IPS-15b (cell line): ENCODE measurements around the gene COBL.
A peak's percentile ranks its signal among the peaks of the same experiment; 100 is the strongest.

Experiments
- H3K27me3 ChIP-seq: one replicate; pipeline ENCODE4 v1.6.1; 2013; ENCODE audit warnings: low read length; ENCODE audit not compliant: control insufficient read depth, insufficient read depth
- H3K36me3 ChIP-seq: one replicate; pipeline ENCODE4 v1.6.1; 2013; ENCODE audit warnings: low read length; ENCODE audit not compliant: control insufficient read depth, insufficient read depth
- H3K4me1 ChIP-seq: one replicate; pipeline ENCODE4 v1.6.1; 2013; ENCODE audit warnings: mild to moderate bottlenecking, low read length; ENCODE audit not compliant: control insufficient read depth, insufficient read depth
- H3K4me3 ChIP-seq: one replicate; pipeline ENCODE4 v1.5.1; 2013; ENCODE audit warnings: low read depth, low read length
- H3K9ac ChIP-seq: one replicate; pipeline ENCODE4 v1.6.1; 2013; ENCODE audit warnings: low read depth, mild to moderate bottlenecking, low read length
- H3K9me3 ChIP-seq: one replicate; pipeline ENCODE4 v1.6.1; 2013; ENCODE audit warnings: mild to moderate bottlenecking, low read length; ENCODE audit not compliant: control insufficient read depth, insufficient read depth

COBL gene

DNA sequence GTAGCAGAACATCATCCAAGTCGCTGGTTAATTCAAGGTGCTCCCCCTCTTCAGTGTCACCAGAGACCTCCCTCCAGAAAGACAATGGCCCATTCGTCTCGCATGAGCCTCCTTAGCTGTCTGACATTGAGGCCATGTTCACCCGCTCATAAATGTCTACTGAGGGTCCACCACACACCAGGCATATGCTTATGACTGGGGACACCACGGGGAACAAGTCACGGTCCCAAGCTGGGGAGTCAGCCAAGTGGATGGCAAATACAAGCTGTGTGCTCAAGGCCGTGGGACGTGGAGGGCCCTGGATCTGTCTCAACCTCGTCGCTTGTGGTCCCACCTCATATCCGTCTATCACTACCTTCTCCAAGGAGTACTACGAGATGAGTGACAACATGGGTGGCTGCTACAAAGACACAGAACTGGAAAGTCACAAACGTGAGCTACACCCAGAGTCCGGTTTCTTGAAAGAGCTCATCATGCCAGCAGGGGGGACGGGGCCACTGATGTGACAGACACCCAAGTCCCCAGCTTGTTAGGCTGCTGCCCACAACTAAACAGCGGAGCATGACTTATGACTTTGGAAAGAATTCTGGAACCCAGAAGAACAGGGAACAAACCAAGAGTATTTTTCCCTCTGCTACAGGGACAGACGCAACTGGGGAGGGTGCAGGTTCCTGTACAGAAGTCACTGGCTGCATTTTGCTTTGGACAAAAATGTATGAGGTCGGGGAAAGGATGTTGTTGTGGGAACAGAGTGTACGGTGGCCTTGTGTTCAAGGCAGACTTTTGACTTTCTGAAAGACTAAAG, 189.6 kb downstream of the COBL start:
- Histone ChIP-seq H3K27me3 (no peaks in the 10 kb centered on the region), H3K4me3 (no peak overlapping the region), H3K4me1 (peaks cover 2% of the 10 kb centered on the region), H3K36me3 (peaks cover 6% of the 10 kb centered on the region), H3K9ac (no peak overlapping the region), H3K9me3 (no peaks in the 10 kb centered on the region)

GRCh38 chr7:51126324-51126723, 190.3 kb downstream of the COBL start:
- H3K9me3 ChIP-seq: no peaks in the 10 kb centered on the region
- H3K27me3 ChIP-seq: no peaks in the 10 kb centered on the region
- no peak overlapping the region for H3K4me3 ChIP-seq
- H3K9ac ChIP-seq: no peak overlapping the region
- H3K36me3 ChIP-seq: peaks cover 6% of the 10 kb centered on the region
- H3K4me1 ChIP-seq: peaks cover 2% of the 10 kb centered on the region

- Histone ChIP-seq H3K9me3 (no peaks in the 10 kb centered on the region), H3K4me3 (no peak overlapping the region), H3K27me3 (no peaks in the 10 kb centered on the region), H3K4me1 (no peaks in the 10 kb centered on the region), H3K9ac (no peak overlapping the region), H3K36me3 (peaks cover 4% of the 10 kb centered on the region)
These were observed 192.3 kb downstream of the COBL start for GRCh38 chr7:51124321-51124720.

DNA sequence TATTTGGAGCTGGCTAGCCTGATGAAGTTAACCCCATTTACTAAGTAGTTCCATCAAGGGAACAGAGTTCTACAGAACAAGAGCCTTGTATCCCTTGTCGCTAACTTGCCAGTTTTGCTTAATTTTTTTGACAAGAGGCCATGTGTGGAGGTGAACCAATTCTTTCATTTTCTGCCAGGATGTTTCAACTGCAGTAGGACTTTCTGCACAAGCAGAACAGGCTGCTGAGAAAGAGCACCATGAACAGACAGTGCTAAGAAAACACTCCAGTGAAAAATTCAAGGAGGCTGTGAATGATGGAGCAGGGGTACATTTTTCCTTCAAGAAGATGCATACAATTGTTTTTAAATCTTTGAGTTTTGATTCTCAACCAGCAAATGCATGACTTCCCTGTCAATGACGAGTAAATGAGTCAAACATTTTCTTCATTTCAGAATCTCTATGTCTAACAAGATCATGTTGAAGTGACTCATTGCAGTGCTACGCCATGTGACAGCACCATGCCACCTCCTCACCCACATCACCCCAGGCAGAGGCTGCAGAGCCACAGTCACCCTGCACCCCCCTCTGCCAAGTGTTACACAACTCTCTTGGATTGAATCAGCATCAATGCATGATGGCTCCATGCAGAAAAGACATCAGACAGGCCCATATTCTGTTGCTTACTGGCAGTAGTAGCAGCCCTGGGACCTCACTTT, 193.1 kb downstream of the COBL start:
- Histone ChIP-seq H3K9me3 (no peaks in the 10 kb centered on the region), H3K4me1 (no peaks in the 10 kb centered on the region), H3K27me3 (no peaks in the 10 kb centered on the region), H3K4me3 (no peak overlapping the region), H3K9ac (no peak overlapping the region), H3K36me3 (no peaks in the 10 kb centered on the region)

- no peaks in the 10 kb centered on the region for H3K4me1 ChIP-seq
- H3K9ac ChIP-seq: peak overlapping the region; percentile 8
- no peaks in the 10 kb centered on the region for H3K9me3 ChIP-seq
- no peaks in the 10 kb centered on the region for H3K36me3 ChIP-seq
- no peak overlapping the region for H3K4me3 ChIP-seq
- no peaks in the 10 kb centered on the region for H3K27me3 ChIP-seq
These were observed 194.6 kb downstream of the COBL start for GRCh38 chr7:51121931-51122425.

DNA sequence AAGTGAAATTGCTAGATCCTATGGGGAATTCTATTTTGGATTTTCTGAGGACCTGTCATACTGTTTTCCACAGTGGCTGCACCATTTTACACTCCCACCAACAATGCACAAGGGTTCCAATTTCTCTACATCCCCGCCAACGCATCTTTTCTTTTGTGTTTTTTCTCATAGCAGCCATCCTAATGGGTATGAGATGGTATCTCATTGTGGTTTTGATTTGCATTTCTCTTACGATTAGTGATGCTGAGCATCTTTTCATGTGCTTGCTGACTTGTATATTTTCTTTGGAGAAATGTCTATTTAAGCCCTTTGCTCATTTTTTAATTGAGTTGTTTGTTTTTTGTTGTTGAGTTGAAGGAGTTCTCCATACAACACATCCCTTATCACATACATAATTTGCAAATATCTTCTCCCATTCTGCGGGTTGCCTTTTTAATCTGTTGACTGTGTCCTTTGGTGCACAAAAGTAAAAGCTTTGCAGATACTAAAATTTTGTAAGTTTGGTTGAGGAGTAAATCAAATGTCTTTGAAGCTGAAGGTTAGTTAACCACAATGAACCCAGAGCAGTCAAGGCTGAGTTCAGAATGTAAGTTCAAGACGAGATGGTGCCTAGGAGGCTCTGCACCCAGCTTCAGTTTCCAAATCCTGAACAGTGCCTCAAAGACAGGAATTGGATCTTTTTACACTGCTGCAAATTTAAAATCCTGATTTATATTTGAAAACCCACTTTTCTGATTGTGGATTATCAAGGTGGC, 195.4 kb downstream of the COBL start:
- H3K9me3 ChIP-seq: no peaks in the 10 kb centered on the region
- H3K4me3 ChIP-seq: no peak overlapping the region
- H3K27me3 ChIP-seq: no peaks in the 10 kb centered on the region
- H3K9ac ChIP-seq: no peak overlapping the region
- H3K36me3 ChIP-seq: no peaks in the 10 kb centered on the region
- no peaks in the 10 kb centered on the region for H3K4me1 ChIP-seq

DNA sequence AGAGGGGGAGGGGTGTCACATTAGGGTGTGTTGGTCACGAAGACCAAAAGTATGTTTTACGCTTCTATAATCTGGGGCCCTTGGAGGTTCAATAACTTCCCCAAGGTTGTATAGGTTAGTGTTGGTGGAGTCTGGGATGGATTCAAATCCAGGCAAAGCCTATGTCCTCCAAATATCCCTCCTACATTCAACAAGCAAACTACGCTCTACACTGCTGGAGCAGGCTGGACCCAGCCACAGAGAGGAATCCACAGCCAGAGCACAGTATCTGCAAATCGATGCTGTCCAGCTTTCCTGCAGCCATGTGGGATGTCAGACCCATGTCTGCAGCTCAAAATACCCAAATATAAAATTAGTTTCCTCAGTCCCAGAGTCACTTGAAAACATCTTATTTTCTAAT, 198.0 kb downstream of the COBL start:
- Histone ChIP-seq H3K27me3 (no peaks in the 10 kb centered on the region), H3K9ac (no peak overlapping the region), H3K9me3 (no peaks in the 10 kb centered on the region)

DNA sequence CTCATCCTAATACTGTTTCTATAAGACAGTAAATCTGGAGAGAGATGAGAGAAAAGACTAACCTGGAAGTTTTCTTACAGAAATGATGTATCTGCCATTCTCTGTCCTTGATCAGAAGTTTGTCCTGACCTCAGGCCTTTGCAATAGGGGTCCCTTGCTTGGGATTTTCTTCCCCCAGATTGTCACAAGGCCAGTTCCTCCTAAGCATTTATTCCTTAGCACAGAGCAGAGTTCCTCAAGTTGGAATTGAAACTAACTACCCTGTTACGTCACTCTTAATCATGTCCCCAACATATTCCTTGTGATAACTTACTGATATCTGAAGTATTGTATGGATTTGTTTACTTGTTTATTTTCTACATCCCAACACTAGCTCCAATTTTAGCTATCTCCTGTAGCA, 202.1 kb downstream of the COBL start:
- Histone ChIP-seq H3K36me3 (no peaks in the 10 kb centered on the region), H3K9me3 (no peaks in the 10 kb centered on the region)

More for the DNA sequence above, 198.0 kb downstream of the COBL start:
- Histone ChIP-seq H3K4me1 (no peaks in the 10 kb centered on the region), H3K4me3 (no peak overlapping the region), H3K36me3 (no peaks in the 10 kb centered on the region)

DNA sequence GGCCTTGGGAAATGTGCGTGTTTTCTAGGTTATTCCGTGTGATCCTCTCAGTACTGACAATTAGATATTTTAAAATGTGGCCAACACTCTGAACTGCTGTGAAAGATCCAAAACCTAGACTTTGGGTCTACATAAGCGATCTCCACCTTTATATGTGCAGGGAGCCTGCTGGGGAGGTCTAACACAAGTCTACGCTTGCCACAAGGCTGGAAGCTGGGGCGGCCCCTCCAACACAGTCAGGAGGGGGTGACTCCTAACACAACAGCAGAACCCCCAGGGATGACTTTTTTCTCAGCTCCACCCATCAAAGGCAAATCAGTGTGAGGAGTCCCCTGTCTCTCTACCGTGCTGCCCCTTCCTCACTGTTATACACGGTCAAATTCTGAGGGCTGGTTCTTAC, 202.6 kb downstream of the COBL start:
- Histone ChIP-seq H3K36me3 (no peaks in the 10 kb centered on the region), H3K9me3 (no peaks in the 10 kb centered on the region), H3K4me1 (no peaks in the 10 kb centered on the region), H3K9ac (no peak overlapping the region), H3K4me3 (no peak overlapping the region), H3K27me3 (no peaks in the 10 kb centered on the region)

More for the DNA sequence above, 202.1 kb downstream of the COBL start:
- Histone ChIP-seq H3K9ac (no peak overlapping the region), H3K4me1 (no peaks in the 10 kb centered on the region), H3K4me3 (no peak overlapping the region), H3K27me3 (no peaks in the 10 kb centered on the region)

GRCh38 chr7:51113560-51113959, 203.0 kb downstream of the COBL start:
- Histone ChIP-seq H3K9me3 (no peaks in the 10 kb centered on the region), H3K4me1 (no peaks in the 10 kb centered on the region), H3K27me3 (no peaks in the 10 kb centered on the region), H3K36me3 (no peaks in the 10 kb centered on the region), H3K9ac (no peak overlapping the region), H3K4me3 (no peak overlapping the region)

DNA sequence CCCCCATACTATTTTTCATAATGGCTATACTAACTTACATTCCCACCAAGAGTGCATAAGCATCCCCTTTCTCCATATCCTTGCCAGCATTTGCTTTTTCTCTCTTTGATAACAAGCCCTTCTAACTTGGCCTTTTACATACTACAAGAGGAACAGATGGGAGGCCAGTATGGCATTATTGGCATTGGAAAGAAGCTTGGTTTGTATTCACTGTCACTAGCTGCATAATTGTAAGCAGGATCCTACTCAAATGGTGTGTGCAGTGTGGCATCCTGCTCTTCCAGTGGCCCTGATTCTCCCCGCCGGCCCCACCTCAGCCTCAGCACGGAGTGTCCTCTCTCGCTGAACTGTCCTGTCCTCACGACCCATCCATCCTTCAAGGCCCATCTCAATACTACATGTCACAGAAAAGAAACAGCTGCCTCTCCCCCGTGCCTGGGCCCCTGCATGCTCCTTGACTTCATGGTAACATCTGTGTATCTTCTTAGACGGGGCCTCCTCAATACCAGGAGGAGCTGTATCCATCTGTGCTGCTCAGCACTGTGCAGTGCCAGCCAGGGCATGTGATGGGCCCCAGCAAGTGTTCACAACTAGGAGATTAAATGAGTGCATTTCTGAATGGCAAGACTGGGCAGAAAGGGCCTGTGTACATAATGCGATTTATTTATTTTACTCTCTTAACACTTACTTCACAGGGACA, 205.2 kb downstream of the COBL start:
- Histone ChIP-seq H3K9ac (no peak overlapping the region), H3K36me3 (no peaks in the 10 kb centered on the region), H3K4me1 (no peaks in the 10 kb centered on the region), H3K4me3 (no peak overlapping the region), H3K27me3 (no peaks in the 10 kb centered on the region), H3K9me3 (no peaks in the 10 kb centered on the region)
